IPS-NIHi7 (cell line): ENCODE data around the gene TEN1.
"Not testable (repeated sequence)": the region's sequence is repeated elsewhere in the genome, so short reads cannot be mapped to it uniquely, and the experiment has no call there.

Experiments
- DNase-seq: peaks from one replicate; pipeline ENCODE4 v3.0.0; 2012; ENCODE audit warnings: mixed read lengths; ENCODE audit errors: extremely low spot score

Gene TEN1

GRCh38 chr17:75978938-75979704 is at the start of gene TEN1, which contains the start of gene ACOX1:
Gene TEN1 (plus strand): TSS chr17:75979240. CDS start chr17:75986193, 6,953 bp downstream.
Gene ACOX1 (minus strand): TSS chr17:75979166. CDS start chr17:75979073, 93 bp downstream.
- peak; percentile 92 for DNase-seq

- DNase-seq, result no peak
These were observed 48.0 kb upstream of the TEN1 start for GRCh38 chr17:75931062-75931461.

GRCh38 chr17:75932852-75933251 is 46.2 kb upstream of the TEN1 start:
- no peak for DNase-seq

GRCh38 chr17:75933808-75934207 is 45.2 kb upstream of the TEN1 start:
- DNase-seq, result no peak

GRCh38 chr17:75937652-75938051 is 41.4 kb upstream of the TEN1 start:
- DNase-seq, result no peak

GRCh38 chr17:75940727-75941441 is 38.2 kb upstream of the TEN1 start, which contains the start of gene FBF1:
Gene FBF1 (minus strand): TSS chr17:75941042. CDS start chr17:75938149, 2,893 bp downstream.
- peak; percentile 100 for DNase-seq

GRCh38 chr17:75941442-75941819 is 37.6 kb upstream of the TEN1 start:
- DNase-seq, result no peak

GRCh38 chr17:75942473-75942872 is 36.6 kb upstream of the TEN1 start:
- no peak for DNase-seq

GRCh38 chr17:75943491-75943890 is 35.5 kb upstream of the TEN1 start:
- DNase-seq, result no peak

- DNase-seq, result no peak
These were observed 33.8 kb upstream of the TEN1 start for GRCh38 chr17:75945211-75945610.

GRCh38 chr17:75950421-75950820 is 28.6 kb upstream of the TEN1 start:
- no peak for DNase-seq

- no peak for DNase-seq
These were observed 28.0 kb upstream of the TEN1 start for GRCh38 chr17:75950855-75951554.

- DNase-seq, result peak; percentile 46
These were observed 19.8 kb upstream of the TEN1 start for GRCh38 chr17:75959051-75959838.

GRCh38 chr17:75959839-75960511 is 19.1 kb upstream of the TEN1 start:
- no peak for DNase-seq

GRCh38 chr17:75965468-75965867 is 13.6 kb upstream of the TEN1 start:
- DNase-seq, result no peak

- DNase-seq, result not testable (repeated sequence)
These were observed 10.0 kb upstream of the TEN1 start for GRCh38 chr17:75969044-75969443.

GRCh38 chr17:75970011-75970523 is 9.0 kb upstream of the TEN1 start:
- DNase-seq, result no peak

- no peak for DNase-seq
These were observed 8.4 kb upstream of the TEN1 start for GRCh38 chr17:75970626-75971025.

GRCh38 chr17:75975187-75975586 is 3.9 kb upstream of the TEN1 start:
- DNase-seq, result not testable (repeated sequence)

GRCh38 chr17:75975757-75976174 is 3.3 kb upstream of the TEN1 start:
- no peak for DNase-seq
